Stimulated activated CD8-positive, alpha-beta memory T cell treated with anti-CD3 and anti-CD28 coated beads, Interleukin-15, amount 100 ng/mL, for 48 hours (primary cell): ENCODE data around the gene FBXW4.

ENCODE experiments used
- DNase-seq, 2 donors: peaks; one replicate each; pipeline ENCODE4 v3.0.0-alpha.2; 2020; ENCODE audit warnings: low read depth in 2 of 2

Gene FBXW4

DNA sequence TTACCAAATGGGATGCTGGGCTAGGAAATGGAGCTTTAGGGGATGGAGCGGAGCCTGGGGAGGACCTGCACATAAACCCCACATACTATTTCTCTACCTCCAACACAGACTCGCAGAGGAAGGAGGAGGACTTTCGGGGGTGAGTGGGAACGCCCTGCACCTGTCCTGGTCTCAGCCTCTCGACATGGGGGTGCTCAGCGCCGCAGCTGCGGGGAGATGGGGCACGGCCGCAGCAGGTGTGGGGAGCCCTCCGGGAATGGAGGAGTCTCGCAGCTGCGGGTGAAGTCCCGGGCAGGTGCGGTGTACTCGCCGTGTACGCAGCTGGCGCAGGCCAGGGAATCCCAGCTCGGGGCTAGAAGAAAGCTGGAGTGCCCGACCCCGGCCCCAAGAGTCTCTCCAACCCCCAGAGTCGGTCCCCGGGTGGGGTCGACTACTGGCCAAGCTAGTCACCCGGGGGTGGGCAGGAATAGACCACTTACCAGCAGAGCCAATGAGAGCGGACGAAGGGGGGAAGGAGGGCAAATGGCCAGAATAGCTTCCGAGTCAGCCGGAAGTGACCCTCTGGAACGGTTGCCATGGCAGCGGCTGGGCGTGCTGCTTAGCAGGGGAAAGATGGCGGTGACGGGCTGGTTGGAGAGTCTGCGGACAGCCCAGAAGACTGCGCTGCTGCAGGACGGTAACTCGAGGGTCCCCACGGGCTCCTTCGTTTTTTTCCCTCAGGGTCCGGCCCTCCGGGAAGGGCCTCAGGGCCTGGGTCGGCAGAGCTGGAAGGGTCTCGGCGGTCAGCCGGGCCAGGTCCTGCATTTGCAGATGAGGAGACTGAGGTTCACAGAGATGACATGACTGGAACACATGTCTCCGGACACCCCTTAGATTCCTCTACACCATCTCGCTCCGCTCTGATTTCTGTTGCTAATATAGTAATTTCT is 107.0 kb downstream of the FBXW4 start, which contains the start of the genes DPCD and POLL:
Gene DPCD (plus strand): TSS at position 597 of the 929 bp plus-strand sequence. CDS start 16 bp downstream, at position 613.
Gene POLL (minus strand): TSS at position 533 of the 929 bp plus-strand sequence. CDS start 897 bp downstream, outside the sequence.
- DNase-seq: peak; percentile 89

DNA sequence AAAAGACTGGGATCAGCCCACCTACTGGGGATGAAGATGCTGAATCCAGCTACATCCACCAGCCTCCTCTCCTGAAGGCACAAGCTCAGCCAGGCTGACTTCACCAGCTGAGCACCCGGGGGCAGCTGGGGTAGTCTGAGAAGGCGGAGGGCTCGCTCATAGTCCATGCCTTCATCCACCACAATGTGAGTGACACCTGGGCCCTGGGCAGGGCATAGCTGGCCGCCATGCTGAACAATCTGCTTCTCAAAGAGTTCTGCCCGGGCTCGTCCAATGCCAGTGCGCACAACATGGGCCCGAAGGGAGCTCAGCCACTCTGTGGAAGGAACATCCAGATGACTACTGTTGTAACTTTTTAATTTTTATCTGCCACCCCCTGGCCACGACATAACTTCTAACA is 109.1 kb downstream of the FBXW4 start:
- DNase-seq: no peak

DNA sequence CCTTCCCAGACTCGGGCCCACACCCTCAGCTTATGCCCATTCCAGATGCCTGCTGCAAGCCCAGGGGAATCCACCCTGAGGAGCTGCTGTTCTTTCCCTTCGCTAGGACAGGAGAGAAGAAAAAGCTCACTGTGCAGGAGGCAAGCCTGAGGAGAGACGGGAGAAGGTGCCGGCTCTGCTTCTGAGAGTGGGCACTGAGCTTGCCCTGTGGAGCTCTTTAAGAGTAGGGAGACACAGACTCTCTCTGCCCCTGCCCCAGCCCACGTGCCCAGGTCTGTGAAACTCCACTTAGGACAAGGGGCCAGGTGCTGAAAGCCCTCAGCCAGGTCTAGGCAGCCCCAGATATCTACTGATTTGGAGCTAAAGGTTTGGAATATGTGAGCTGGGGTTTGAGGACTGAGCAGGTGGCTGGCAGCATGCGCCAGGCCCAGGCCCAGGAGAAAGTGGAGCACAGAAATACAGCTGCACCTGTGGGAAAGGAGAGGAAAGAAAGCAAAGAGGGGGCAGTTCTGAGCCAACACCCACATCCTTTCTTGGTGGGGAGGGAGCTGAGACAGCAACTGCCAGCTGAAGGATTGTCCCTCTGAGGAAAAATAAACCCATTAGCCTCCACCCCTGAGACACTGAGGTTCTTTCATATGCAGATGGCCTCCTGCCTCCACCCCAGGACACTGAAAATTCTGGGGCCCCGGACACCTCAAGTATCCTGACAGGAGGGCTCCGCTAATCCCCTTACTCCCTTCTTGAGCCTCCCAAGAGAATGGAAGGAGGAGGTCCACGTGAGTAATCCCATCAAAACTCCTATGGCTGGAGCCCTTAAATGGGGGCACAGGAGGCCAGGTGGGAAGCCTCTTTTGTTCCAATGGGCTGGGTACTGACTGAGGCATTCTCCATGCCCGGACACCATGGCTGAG is 114.2 kb downstream of the FBXW4 start:
- DNase-seq: no peak

DNA sequence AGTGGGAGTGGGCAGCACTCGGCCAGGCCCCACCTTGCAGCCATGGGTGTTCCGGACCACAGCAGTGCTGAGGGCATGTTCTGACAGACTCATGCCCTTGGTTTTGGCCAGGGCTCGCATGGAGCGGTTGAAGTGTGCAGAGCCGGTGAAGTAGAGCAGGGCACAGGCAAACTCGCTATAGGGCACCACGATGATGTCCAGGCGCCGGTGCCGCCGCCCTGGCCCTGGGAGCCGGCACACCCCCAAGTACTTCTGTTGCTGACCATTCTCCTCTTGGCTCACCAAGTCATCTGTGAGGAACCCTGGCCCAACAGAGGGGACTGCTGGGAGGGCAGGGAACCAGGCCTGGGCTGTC is 115.5 kb downstream of the FBXW4 start:
- DNase-seq: no peak

DNA sequence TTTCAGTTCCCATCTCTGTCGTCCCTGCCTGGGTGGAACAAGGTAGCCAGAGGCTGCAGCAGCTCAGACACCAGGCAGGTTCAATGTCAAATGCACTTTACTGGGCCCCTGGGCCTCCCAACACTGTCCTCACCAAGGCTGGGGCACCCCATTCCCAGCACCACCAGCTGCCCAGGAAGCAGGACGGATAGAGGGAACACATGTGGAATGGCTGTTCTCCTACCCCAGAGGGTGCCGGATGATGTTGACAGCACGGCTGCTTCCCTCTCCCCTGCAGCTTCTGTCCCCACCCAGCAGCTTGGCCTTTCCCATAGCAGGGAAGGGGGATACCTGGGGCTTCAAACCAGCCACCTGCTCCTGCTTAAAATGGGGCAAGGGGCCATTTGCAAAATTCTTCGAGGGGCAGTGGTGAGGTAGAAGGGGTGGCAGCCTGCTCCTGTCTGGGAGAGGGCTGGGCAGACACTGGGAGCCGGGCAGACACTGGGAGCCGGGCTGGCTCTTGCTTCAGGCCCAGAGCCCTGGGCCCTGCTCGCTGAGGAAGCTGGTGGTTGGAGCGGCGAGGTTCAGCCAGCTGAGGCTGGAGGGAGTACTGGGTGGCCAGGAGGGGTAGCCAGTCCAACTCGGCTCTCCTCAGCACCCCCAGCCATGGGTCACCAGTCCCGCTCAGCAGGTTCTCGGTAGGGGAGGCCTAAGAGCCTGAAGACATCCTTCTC is 116.0 kb downstream of the FBXW4 start:
- DNase-seq: no peak

DNA sequence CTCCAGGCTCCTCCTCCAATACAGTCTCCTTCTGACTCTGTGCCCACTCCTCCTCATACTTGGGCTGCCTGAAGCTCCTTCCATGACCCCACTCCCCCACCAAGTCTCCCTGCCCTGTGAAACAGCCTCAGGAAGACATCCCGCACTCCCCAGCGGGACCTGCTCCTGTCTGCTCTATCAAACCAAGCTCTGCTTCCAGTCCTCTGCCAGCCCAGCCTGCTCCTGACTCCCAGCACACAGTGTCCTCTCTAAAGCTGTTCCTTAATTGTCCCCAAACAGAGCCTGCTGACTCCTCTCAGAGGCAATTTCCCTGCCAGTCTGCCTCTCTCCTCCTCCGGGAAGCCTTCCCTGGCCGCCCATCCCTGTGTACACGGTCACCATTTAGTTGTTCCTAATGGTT is 116.8 kb downstream of the FBXW4 start:
- no peak for DNase-seq

DNA sequence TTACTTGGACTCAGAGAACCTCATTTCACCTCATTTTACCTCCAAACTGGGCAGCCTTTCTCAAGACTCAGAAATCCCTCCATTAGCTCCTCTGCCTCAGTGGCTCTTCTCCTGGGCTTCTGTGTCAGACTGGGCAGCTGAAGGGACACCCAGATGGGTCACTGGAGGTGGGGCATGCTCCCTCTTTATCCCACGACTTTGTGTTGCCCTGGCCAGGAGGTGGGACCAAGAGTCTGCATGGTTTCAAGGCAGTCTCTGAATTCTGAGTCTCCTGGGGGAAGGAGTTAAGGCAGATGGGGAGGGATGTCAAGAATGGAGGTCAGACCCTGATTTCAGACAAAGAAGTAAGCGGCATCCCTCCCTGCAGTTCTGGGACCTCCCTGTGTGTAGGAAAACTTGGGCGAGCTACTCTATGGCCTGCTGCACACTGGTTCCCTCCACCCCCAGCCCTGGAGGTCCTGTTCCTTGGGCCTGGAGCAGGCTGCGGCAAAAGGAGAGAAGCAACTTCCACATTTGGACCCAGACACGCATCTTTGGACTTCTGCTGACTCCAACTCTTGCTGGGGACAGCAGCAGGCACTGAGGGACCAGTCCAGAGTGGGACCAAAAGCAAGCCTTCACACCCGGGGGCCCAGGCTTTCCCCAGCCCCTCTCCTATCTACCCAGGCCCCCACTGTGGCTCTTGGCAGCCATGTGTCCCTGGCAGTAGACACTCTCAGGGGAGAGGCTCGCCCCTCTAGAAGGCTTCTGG is 117.7 kb downstream of the FBXW4 start:
- DNase-seq: no peak

DNA sequence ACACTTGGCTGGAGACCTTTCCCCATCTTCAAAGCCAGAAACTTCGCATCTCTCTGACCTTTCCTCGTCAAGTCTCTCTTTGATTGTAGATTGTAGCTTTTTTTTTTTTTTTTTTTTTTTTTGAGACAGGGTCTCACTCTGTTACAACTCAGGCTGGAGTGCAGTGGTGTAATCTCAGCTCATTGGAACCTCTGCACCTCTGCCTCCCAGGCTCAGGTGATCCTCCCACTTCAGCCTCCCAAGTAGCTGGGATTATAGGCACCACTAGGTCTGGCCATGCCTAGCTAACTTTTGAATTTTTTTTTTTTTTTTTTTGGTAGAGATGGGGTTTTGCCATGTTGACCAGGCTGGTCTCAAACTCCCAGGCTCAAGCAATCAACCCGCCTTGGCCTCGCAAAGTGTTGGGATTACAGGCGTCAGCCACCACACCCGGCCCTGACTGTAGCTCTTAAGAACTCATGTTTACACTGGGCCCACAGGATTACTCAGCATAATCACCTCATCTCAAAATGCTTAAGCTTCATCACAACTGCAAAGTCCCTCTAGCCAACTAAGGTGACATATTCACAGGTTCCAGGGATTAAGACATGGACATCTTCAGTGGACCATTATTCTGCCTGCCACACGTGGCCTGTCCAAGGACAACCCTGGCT is 118.6 kb downstream of the FBXW4 start:
- DNase-seq: no peak

DNA sequence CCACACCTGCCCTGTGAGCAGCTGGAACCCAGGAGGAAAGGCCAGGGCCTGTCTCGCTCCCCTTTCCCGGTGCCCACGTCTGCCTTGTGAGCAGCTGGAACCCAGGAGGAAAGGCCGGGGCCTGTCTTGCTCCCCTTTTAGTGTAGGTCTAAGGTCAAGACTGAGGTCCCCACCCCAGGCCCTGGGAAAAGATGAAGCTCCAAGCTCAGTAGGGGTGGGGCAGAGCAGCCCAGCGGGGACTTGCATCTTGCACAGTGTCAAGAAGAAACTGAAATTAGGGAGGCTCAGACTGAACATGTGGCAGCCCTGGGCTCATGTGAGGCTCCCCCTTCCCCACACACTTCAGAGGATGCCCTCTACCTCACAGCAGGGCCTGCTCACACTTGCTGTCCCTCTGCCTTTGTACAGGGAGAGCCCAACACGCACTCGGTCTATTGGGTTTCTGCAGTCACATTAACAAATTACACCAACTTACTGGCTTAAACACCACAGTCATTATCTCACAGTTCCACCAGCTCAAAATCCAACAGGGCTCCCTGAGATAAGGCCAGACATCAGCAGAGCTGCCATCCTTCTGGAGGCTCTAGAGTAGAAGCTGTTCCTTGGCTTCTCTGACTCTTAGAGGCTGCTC is 119.3 kb downstream of the FBXW4 start:
- no peak for DNase-seq

DNA sequence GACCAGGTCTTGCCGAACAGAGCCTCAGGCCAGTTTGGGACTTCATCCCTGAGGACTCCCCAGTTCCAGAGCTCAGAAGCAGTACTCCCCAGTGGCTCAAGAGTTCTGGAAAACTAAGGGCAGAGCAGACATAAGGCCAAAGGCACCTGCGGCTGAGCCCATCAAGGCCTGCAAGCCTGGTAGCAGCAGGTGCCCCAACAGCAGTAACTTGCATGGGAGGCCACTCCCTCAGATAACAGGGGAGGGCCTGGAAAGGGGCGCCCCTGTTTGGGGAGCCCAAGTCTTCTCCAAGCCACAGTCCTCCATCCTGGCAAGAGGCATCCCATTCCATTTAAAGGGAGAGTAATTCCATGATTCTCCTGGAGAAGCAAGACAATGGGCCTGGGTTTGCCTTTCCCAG is 119.9 kb downstream of the FBXW4 start:
- DNase-seq: no peak

DNA sequence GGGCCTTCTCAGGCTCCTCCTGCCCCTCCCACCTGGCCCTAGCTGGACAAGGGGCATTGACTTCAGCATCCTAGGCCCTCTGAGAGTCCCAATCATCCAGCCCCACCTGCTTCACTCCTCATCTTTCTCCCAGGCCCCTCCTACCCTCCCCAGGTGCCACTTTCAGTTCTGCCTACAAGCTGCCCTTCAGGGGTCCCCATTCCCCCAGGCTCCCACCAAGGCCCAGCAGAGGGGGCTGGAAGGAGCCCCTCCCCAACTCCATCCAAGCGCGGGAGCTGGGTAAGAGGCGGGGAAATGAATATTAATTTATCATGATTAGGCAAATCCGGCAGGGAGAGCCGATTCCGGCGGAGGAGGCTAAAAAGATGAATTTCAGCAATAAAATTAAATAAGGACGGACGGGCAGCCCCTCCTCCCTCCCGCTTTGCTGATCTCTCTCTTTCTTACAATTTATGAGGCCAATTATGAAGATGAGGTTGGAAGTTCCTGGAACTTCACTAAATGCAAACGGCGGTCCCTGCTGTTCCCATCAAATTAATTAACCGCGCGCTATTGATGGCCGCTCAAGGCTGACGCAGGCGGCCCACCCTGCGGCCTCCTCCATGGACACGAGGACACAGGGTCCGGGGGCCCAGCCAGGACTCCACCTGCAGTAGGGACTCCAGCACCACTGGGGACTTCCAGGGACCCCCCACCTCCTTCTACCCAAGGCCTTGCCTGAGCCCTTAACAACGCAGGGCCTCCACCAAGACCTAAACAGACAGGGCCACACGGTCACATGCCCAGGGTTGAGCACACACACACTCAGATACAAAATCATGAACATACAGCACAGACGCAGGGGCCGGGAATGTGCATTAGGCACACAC is 120.9 kb downstream of the FBXW4 start:
- DNase-seq: no peak

DNA sequence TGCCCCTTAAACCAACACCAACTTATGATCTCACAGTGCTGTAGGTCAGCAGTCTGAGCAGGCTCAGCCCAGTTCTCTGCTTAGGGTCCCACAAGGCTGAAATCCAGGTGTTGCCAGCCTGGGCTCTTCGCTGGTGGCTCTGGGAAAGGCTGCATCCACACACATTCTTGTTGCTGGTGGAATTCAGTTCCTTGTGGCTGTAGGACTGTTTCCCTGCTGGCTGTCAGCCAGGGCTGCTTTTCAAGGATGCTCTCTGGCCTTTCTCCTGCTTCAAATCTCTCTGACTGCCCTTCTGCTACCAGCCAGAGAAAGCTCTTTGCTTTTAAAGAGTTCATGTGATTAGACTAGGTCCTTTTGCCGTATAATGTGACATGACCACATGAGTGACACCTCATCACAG is 122.2 kb downstream of the FBXW4 start:
- no peak for DNase-seq

DNA sequence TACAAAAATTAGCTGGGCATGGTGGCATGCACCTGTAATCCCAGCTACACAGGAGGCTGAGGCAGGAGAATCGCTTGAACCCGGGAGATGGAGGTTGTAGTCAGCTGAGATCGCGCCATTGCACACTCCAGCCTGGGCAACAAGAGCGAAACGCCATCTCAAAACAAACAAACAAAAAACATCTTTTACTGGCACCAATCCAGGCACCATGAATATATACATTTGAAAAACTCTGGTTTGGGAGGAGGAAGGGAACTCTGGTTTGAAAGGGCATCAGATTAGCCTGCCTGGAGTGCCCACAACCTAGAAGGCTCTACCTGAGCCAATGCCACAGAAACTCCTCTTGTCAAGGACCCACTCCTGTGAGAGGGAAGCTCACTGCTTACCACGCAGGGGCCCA is 122.8 kb downstream of the FBXW4 start:
- no peak for DNase-seq

DNA sequence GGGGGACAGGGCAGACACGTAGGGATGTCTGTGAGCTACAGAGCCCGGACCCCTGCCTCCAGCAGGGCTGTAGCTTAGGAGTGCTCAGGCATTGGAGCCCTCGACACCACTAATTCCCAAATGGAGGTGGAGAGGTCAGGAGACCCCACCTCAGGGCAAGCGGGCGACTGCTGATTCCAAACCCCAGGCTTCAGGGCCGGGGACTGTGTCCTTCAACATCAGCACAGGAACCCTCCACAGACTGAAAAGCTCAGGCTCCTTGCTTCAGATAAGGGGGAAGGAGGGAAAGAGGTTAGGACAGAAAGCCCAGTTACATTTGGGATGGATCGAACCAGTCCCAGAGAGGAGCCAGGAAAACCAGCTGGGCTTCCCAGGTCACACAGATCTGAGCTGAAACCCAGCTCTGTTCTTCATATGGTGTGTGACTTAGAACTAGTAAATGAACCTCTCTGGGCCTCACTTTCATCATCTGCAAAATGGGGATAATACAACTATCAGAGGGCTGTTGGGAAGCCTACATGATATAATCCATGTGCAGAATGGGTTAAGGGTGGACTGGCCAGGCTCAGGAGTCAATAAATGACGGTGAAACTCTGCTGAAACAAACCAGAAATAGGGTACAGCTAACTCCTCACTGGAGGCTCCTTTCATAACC is 123.6 kb downstream of the FBXW4 start:
- DNase-seq: no peak

DNA sequence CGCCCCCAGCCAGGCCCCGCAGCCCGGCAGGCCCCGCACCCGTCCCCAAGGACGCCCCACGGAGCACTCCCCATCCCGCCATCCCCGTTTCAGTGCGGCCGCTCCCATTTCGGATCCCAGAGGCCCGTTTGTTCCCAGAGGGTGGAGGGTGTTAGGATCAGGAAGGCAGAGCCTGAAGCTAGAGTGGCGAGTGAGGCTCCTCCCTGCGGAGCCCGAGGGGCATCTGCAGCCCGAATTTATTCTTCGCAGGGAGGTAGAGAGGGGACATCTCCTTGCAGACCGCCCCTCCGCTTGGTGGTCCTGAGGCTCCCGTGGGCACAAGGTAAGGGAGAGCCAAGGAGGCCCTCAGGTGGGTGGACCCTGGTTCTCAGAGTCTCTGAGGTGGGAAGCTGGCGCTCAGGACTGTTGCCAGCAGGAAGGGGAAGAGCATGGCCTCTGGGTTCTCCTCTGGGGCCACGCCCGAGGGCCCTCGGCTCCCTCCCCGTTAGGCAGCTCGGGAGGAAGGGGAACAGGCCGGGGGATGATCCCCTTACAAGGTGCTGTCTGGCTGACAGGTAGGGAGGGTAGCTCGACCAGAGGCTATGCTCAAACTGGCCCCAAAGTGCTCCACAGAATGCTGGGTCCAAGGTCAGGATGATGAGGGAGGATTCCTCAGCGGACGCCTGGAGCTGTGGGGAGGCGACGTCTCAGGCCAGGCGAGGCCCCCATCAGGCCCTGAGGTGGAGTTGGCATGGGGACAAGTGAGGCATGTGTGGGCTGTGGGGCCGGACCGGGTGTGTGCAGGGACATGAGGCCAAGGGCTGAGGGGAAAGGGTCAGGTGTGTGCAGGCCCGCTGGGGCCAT is 124.3 kb downstream of the FBXW4 start:
- DNase-seq: no peak

DNA sequence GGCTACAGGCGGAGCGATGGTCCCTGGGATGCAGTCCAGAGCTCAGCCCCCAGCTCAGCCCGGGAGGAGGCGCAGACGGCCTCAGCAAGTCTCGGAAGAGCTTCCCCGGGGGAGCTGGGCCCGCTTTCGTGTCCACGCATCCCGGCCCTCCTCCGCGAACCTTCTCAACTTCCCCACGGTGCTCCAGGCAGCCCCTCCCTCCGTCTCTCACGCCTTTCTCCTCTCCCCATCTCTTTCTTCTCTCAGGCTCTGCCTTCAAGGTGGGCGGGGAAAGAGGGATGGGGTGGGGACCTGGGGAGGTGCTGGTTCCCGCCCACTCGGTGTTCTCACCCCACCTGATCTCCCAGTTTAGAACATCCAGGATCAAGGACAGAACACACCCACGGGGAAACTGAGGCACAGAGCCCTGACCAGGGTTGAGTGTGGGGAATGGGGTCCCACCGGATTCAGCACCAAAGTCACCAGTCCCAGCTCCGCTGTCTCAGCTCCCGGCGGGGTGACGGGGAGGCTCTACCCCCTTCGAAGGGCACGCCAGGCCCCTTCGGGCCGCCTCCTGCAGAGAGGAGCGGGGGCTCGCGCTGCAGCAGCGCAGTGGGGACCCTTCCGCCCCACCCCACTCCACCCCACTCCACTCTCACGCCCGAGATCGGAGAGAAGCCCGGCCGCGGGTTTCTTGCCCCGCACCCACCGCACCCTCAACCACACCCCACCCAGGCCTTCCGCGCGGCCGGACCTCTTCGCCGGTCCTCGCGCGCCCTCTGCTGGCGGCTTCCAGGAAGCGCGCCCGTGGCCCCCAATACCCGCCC is 125.1 kb downstream of the FBXW4 start:
- peak; percentile 64 to 65 for DNase-seq

DNA sequence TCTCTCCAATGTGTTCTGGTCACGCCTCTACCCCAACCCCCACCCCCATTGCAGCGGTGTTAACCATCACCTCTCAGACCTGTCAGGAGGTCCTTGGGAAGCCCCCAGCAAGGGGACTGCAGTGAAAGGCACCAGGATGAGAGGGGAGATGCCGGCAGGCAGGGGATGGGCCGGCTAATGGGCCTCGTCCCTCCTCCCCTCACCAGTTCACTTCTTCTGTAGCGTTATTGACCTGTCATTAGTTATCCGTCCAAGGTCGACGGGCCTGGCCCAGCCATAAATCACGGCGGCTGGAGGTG is 125.7 kb downstream of the FBXW4 start:
- DNase-seq: no peak
